ENCODE measurements around the gene C20orf173.

DNA sequence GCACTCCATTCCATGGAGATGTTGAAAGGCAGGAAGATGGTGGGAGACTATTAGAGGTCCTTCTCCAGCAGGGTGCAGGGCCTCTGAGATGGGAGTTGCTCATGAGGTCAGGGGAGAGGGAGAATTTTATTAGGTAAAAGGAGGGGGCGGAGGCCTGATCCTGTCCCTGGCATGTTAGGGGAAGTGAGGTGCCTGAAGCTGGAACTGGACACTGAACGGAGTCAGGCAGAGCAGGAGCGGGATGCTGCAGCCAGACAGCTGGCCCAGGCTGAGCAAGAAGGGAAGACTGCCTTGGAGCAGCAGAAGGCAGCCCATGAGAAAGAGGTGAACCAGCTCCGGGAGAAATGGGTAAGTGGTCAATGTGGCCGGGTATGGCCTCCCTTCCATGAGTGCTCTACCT lies 49.7 kb downstream of the C20orf173 start:
- TF ChIP-seq, protein P1, sequence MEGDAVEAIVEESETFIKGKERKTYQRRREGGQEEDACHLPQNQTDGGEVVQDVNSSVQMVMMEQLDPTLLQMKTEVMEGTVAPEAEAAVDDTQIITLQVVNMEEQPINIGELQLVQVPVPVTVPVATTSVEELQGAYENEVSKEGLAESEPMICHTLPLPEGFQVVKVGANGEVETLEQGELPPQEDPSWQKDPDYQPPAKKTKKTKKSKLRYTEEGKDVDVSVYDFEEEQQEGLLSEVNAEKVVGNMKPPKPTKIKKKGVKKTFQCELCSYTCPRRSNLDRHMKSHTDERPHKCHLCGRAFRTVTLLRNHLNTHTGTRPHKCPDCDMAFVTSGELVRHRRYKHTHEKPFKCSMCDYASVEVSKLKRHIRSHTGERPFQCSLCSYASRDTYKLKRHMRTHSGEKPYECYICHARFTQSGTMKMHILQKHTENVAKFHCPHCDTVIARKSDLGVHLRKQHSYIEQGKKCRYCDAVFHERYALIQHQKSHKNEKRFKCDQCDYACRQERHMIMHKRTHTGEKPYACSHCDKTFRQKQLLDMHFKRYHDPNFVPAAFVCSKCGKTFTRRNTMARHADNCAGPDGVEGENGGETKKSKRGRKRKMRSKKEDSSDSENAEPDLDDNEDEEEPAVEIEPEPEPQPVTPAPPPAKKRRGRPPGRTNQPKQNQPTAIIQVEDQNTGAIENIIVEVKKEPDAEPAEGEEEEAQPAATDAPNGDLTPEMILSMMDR (IDR thresholded peaks at IDR 0.05), result no peak
- TF ChIP-seq POLR2A (IDR thresholded peaks at IDR 0.05), result no peak
